ENCODE measurements around the gene PHACTR1.

The PHACTR1 gene

DNA sequence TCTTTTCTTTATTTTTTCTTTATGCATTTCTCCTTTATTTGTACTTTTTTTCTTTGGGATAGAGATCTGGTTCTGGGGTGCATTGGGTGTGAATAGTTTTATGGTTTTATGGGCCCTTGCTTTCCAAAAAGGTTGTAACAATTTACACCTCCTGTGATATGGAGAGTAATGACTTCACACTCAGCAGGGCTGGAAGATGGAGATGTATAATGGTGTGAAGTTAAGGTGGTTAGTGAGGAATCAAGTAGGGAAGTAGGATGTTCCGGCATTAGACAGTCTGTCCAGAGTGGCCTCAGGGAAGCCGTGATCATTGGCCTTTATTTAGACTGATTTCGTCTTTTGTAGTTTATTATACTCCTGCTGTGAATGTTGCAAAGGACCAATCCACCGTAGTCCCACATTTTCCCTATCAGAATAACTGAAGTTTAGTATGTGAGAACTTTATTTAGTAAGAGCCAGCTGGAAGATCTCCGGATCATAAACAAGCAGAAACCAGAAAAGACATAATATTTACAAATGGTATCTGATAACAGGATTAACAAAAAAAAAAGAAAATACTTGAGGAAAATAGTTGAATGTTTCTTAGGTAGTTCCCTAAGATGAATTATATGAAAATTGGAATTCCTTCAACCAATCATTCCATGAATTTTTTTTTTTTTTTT is 356.2 kb downstream of the PHACTR1 start:
- Histone ChIP-seq H3K9me3 (ENCODE audit: control insufficient read depth, low read length) (no peaks in the 10 kb centered on the region), H3K4ac (ENCODE audit: low read depth in 1 of 2, low read length in 2 of 2) (no peak overlapping the region), H3K27me3 (ENCODE audit: control insufficient read depth in 1 of 2, insufficient read depth in 1 of 2, low read length in 2 of 2) (no peaks in the 10 kb centered on the region), H4K91ac (ENCODE audit: low read length) (no peak overlapping the region), H3K18ac (ENCODE audit: low read depth in 1 of 2, low read length in 2 of 2) (no peak overlapping the region), H2AFZ (ENCODE audit: low read depth, low read length) (no peak overlapping the region), H3K79me1 (replicated peaks; ENCODE audit: low read length, poor library complexity, severe bottlenecking) (peaks cover 7% of the 10 kb centered on the region), H2BK5ac (ENCODE audit: low read depth, low read length, poor library complexity, severe bottlenecking) (no peak overlapping the region), H3K27ac (ENCODE audit: low read length, poor library complexity, severe bottlenecking) (no peak overlapping the region), H3K4me1 (ENCODE audit: control insufficient read depth, insufficient read depth, low read depth, low read length) (no peaks in the 10 kb centered on the region), H3K4me2 (ENCODE audit: low read length, poor library complexity, severe bottlenecking) (no peak overlapping the region), H3K23ac (ENCODE audit: low read length in 2 of 2) (no peak overlapping the region), H3K36me3 (ENCODE audit: control insufficient read depth in 1 of 2, insufficient read depth in 2 of 2, low read depth in 1 of 2, low read length in 2 of 2) (no peaks in the 10 kb centered on the region), H3K9ac (ENCODE audit: low read length) (no peak overlapping the region), H2BK120ac (ENCODE audit: low read depth, low read length) (no peak overlapping the region), H2AK5ac (ENCODE audit: low read length, severe bottlenecking) (no peak overlapping the region), H4K8ac (ENCODE audit: low read length) (no peak overlapping the region), H2BK12ac (ENCODE audit: low read length in 2 of 2) (no peak overlapping the region), H3K14ac (ENCODE audit: low read length in 2 of 2) (no peak overlapping the region), H2BK15ac (ENCODE audit: low read depth, poor library complexity, severe bottlenecking) (no peak overlapping the region), H3K4me3 (ENCODE audit: insufficient read depth in 1 of 2, low read depth in 1 of 2, low read length in 2 of 2) (no peak overlapping the region)
- peak; percentile 15 for DNase-seq
- 78% methylated on average over 4 of the region's 5 CpGs for WGBS

DNA sequence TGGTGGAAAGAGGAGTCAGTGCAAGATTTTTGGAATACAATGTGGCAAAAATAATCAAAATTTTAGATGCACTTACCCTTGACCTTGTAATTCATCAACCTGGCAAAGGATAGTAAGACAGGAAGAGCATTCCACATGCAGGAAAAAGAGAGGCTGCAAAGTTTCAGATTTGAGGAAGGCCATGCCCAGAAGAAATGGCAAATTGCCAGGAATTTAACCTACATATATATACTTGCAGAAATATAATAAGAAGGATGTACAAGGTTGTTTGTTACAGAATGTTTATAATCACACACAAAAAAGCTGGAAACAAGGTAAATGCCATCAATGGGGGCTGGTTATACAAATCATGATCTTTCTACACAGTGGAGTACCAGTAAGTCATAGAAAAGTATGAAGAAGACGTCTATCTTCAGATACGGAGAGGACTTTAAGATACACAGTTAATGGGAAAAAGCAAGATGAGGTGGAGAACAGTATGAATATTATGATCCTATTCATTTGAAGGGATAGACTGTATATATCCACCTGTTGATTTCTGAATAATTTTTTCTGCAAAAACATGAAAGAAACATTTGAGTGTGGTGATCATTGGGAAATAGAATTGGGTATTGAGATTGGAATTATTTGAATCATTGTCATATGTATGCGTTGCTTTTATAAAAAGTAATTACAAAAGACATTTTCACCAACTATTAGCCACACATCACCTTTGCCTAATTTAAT is 358.0 kb downstream of the PHACTR1 start:
- Histone ChIP-seq H2AK5ac (ENCODE audit: low read length, severe bottlenecking) (no peak overlapping the region), H3K14ac (ENCODE audit: low read length in 2 of 2) (no peak overlapping the region), H2AFZ (ENCODE audit: low read depth, low read length) (no peak overlapping the region), H3K23ac (ENCODE audit: low read length in 2 of 2) (no peak overlapping the region), H3K9me3 (ENCODE audit: control insufficient read depth, low read length) (no peaks in the 10 kb centered on the region), H2BK120ac (ENCODE audit: low read depth, low read length) (no peak overlapping the region), H2BK5ac (ENCODE audit: low read depth, low read length, poor library complexity, severe bottlenecking) (no peak overlapping the region), H4K8ac (ENCODE audit: low read length) (no peak overlapping the region), H3K18ac (ENCODE audit: low read depth in 1 of 2, low read length in 2 of 2) (no peak overlapping the region), H4K91ac (ENCODE audit: low read length) (no peak overlapping the region), H3K79me1 (replicated peaks; ENCODE audit: low read length, poor library complexity, severe bottlenecking) (peaks cover 7% of the 10 kb centered on the region), H3K4me3 (ENCODE audit: insufficient read depth in 1 of 2, low read depth in 1 of 2, low read length in 2 of 2) (no peak overlapping the region), H3K4ac (ENCODE audit: low read depth in 1 of 2, low read length in 2 of 2) (no peak overlapping the region), H3K27ac (ENCODE audit: low read length, poor library complexity, severe bottlenecking) (no peak overlapping the region), H3K36me3 (ENCODE audit: control insufficient read depth in 1 of 2, insufficient read depth in 2 of 2, low read depth in 1 of 2, low read length in 2 of 2) (no peaks in the 10 kb centered on the region), H2BK15ac (ENCODE audit: low read depth, poor library complexity, severe bottlenecking) (no peak overlapping the region), H3K4me1 (ENCODE audit: control insufficient read depth, insufficient read depth, low read depth, low read length) (no peaks in the 10 kb centered on the region), H2BK12ac (ENCODE audit: low read length in 2 of 2) (no peak overlapping the region), H3K4me2 (ENCODE audit: low read length, poor library complexity, severe bottlenecking) (no peak overlapping the region), H3K27me3 (ENCODE audit: control insufficient read depth in 1 of 2, insufficient read depth in 1 of 2, low read length in 2 of 2) (no peaks in the 10 kb centered on the region), H3K9ac (ENCODE audit: low read length) (no peak overlapping the region)
- DNase-seq = no peak
- WGBS = 94% methylated on average over 3 of the region's 3 CpGs

DNA sequence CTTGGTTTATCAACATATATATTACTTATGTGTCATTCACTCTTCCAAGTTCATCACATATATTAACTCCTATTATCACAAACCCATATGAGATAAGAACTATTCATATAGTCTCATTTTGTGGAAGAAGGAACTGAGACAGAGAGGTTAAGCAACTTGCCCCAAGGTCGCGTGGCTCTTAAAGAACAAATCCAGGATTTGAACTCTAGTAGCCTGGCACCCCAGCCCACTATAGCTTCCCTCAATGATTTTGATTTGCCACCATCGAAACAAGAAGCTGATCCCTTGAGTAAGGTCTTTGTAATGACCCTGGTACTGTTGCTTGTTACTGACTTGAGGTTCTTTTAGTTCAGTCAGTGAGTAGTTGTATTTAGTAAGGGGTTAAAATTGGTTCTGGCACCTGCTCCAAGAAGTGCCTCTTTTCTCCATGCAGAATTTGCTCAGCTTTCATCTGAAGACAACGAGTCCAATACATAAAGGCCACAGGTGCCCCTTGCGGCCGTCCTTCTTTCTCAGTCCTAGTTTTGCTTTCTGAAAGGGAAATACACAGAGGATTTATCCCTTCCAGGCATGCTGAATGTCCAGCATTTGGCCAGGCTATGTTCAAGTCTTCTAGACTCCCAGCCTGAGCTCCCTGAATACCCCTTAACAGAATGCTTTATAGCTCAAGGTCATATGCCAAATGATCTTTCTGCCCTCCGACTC is 358.7 kb downstream of the PHACTR1 start:
- Histone ChIP-seq H2BK15ac (ENCODE audit: low read depth, poor library complexity, severe bottlenecking) (no peak overlapping the region), H2BK12ac (ENCODE audit: low read length in 2 of 2) (no peak overlapping the region), H3K4me2 (ENCODE audit: low read length, poor library complexity, severe bottlenecking) (no peak overlapping the region), H4K91ac (ENCODE audit: low read length) (no peak overlapping the region), H2BK120ac (ENCODE audit: low read depth, low read length) (no peak overlapping the region), H4K8ac (ENCODE audit: low read length) (no peak overlapping the region), H3K4me1 (ENCODE audit: control insufficient read depth, insufficient read depth, low read depth, low read length) (no peaks in the 10 kb centered on the region), H2AFZ (ENCODE audit: low read depth, low read length) (no peak overlapping the region), H2BK5ac (ENCODE audit: low read depth, low read length, poor library complexity, severe bottlenecking) (no peak overlapping the region), H3K4ac (ENCODE audit: low read depth in 1 of 2, low read length in 2 of 2) (no peak overlapping the region), H3K14ac (ENCODE audit: low read length in 2 of 2) (no peak overlapping the region), H3K27ac (ENCODE audit: low read length, poor library complexity, severe bottlenecking) (no peak overlapping the region), H3K9ac (ENCODE audit: low read length) (no peak overlapping the region), H3K23ac (ENCODE audit: low read length in 2 of 2) (no peak overlapping the region), H3K27me3 (ENCODE audit: control insufficient read depth in 1 of 2, insufficient read depth in 1 of 2, low read length in 2 of 2) (no peaks in the 10 kb centered on the region), H3K18ac (ENCODE audit: low read depth in 1 of 2, low read length in 2 of 2) (no peak overlapping the region), H3K9me3 (ENCODE audit: control insufficient read depth, low read length) (no peaks in the 10 kb centered on the region), H3K36me3 (ENCODE audit: control insufficient read depth in 1 of 2, insufficient read depth in 2 of 2, low read depth in 1 of 2, low read length in 2 of 2) (no peaks in the 10 kb centered on the region), H2AK5ac (ENCODE audit: low read length, severe bottlenecking) (no peak overlapping the region), H3K4me3 (ENCODE audit: insufficient read depth in 1 of 2, low read depth in 1 of 2, low read length in 2 of 2) (no peak overlapping the region), H3K79me1 (replicated peaks; ENCODE audit: low read length, poor library complexity, severe bottlenecking) (peaks cover 7% of the 10 kb centered on the region)
- no peak for DNase-seq
- WGBS = 93% methylated on average over 7 of the region's 7 CpGs

DNA sequence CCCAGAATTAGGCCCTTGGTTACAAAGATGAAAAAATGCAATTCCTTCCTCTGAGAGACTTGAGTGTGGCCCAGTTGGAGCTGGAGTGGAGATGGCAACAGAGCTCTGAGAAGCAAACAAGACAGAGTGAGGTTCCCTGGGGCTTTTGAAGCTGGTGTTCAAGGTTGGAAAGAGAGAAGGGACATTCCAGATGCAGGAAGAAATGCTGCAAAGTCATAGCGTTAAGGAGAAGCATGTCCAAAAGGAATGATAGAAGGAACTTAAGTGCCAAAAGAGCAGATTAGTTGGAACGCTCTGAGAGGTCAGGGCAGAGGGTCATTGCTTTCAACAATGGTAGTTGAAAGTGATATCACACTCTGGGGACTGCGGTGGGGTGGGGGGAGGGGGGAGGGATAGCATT is 360.0 kb downstream of the PHACTR1 start:
- 57% methylated on average over 2 of the region's 3 CpGs for WGBS
- H3K14ac ChIP-seq (ENCODE audit: low read length in 2 of 2) = no peak overlapping the region
- H3K23ac ChIP-seq (ENCODE audit: low read length in 2 of 2) = no peak overlapping the region
- H3K9me3 ChIP-seq (ENCODE audit: control insufficient read depth, low read length) = no peaks in the 10 kb centered on the region
- H3K4me3 ChIP-seq (ENCODE audit: insufficient read depth in 1 of 2, low read depth in 1 of 2, low read length in 2 of 2) = no peak overlapping the region
- no peak overlapping the region for H4K91ac ChIP-seq (ENCODE audit: low read length)
- H2BK5ac ChIP-seq (ENCODE audit: low read depth, low read length, poor library complexity, severe bottlenecking) = no peak overlapping the region
- no peak overlapping the region for H3K4me2 ChIP-seq (ENCODE audit: low read length, poor library complexity, severe bottlenecking)
- H3K79me1 ChIP-seq (replicated peaks; ENCODE audit: low read length, poor library complexity, severe bottlenecking) = peaks cover 7% of the 10 kb centered on the region
- no peak for DNase-seq
- H3K36me3 ChIP-seq (ENCODE audit: control insufficient read depth in 1 of 2, insufficient read depth in 2 of 2, low read depth in 1 of 2, low read length in 2 of 2) = no peaks in the 10 kb centered on the region
- H2AFZ ChIP-seq (ENCODE audit: low read depth, low read length) = no peak overlapping the region
- H3K27me3 ChIP-seq (ENCODE audit: control insufficient read depth in 1 of 2, insufficient read depth in 1 of 2, low read length in 2 of 2) = no peaks in the 10 kb centered on the region
- no peak overlapping the region for H4K8ac ChIP-seq (ENCODE audit: low read length)
- H2BK15ac ChIP-seq (ENCODE audit: low read depth, poor library complexity, severe bottlenecking) = no peak overlapping the region
- no peak overlapping the region for H2BK12ac ChIP-seq (ENCODE audit: low read length in 2 of 2)
- no peak overlapping the region for H3K27ac ChIP-seq (ENCODE audit: low read length, poor library complexity, severe bottlenecking)
- H3K4me1 ChIP-seq (ENCODE audit: control insufficient read depth, insufficient read depth, low read depth, low read length) = no peaks in the 10 kb centered on the region
- no peak overlapping the region for H2BK120ac ChIP-seq (ENCODE audit: low read depth, low read length)
- no peak overlapping the region for H3K4ac ChIP-seq (ENCODE audit: low read depth in 1 of 2, low read length in 2 of 2)
- no peak overlapping the region for H3K18ac ChIP-seq (ENCODE audit: low read depth in 1 of 2, low read length in 2 of 2)
- no peak overlapping the region for H3K9ac ChIP-seq (ENCODE audit: low read length)
- no peak overlapping the region for H2AK5ac ChIP-seq (ENCODE audit: low read length, severe bottlenecking)

Data from mesenchymal stem cell (in vitro differentiated cells and primary cell).